HG02623 (cell line): ENCODE results near the gene GLYATL1B.
"Not testable (repeated sequence)": the region's sequence is repeated elsewhere in the genome, so short reads cannot be mapped to it uniquely, and the experiment has no call there.

Experiments used
- ATAC-seq: cut with Tn5 transposase; IDR thresholded peaks from one replicate; pipeline ENCODE4 v1.9.1; 2021; ENCODE audit warnings: moderate library complexity; ENCODE audit not compliant: unreplicated experiment

GLYATL1B gene, protein sequence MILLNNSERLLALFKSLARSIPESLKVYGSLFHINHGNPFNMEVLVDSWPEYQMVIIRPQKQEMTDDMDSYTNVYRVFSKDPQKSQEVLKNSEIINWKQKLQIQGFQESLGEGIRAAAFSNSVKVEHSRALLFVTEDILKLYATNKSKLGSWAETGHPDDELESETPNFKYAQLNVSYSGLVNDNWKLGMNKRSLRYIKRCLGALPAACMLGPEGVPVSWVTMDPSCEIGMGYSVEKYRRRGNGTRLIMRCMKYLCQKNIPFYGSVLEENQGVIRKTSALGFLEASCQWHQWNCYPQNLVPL

DNA sequence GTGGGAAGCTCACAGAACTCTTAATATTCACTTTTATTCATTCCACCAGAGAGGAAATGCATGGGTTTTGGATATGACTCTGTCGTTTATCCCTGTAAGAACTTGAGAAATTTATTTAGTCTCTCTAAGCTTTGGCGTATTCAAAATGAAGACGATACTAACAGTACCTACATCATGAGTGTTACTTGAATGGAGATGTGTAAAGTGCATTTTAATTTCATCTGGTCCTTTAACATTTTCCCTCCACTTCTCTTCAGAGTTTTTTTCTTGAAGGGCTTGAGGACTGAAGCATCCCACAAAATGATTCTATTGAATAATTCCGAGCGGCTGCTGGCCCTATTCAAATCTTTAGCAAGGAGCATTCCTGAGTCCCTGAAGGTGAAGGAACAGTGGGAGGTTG lies at the start of gene GLYATL1B:
Gene GLYATL1B (plus strand): TSS at position 301 of the 400 bp plus-strand sequence. CDS start 0 bp downstream, at position 301.
- not testable (repeated sequence) for ATAC-seq

DNA sequence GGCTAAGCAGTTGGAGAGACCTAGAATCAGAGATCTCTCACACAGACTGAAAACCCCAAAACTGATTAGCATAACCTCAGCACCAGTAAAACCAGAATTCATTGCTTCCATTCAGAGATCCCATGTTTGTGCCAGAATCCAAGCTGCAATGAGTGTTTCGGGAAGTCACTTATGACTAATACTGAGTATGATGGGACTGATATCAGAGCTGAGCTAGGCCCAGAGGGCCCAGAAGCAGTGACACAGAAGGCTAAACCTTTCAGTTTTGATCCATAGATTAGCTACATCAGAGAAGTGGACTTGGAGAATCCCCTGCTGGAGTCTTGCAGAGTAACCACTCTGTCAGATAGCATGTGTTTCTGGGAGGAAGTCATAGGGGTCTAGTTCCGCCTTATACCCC lies 49.6 kb upstream of the GLYATL1B start:
- ATAC-seq, result not testable (repeated sequence)

DNA sequence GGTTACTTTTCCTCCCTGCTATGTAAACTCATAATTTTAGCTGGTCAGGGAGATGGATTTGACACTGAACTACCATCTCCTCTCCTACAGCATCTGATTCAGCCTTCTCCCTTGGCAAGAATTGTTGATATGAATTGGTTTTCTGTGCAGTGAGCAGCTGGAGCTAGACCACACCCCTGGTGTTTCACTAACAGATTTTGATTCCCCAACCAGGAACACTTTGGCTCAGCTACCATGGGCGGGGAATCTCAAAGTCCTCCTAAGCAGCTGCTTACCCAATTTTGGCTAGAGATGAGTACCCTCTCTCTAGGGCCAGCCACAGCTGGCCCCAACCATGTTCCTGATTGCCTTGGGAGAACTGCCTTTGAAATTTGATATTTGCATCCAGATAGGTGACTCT lies 48.7 kb upstream of the GLYATL1B start:
- not testable (repeated sequence) for ATAC-seq

GRCh38 chr11:59040607-59041006 lies 45.5 kb upstream of the GLYATL1B start:
- ATAC-seq, result no peak

- ATAC-seq, result peak; percentile 86
These were observed 34.7 kb upstream of the GLYATL1B start for GRCh38 chr11:59051383-59051782.

- not testable (repeated sequence) for ATAC-seq
These were observed 33.8 kb upstream of the GLYATL1B start for GRCh38 chr11:59052355-59052754.

- peak; percentile 37 for ATAC-seq
These were observed 32.7 kb upstream of the GLYATL1B start for GRCh38 chr11:59053387-59053786.

DNA sequence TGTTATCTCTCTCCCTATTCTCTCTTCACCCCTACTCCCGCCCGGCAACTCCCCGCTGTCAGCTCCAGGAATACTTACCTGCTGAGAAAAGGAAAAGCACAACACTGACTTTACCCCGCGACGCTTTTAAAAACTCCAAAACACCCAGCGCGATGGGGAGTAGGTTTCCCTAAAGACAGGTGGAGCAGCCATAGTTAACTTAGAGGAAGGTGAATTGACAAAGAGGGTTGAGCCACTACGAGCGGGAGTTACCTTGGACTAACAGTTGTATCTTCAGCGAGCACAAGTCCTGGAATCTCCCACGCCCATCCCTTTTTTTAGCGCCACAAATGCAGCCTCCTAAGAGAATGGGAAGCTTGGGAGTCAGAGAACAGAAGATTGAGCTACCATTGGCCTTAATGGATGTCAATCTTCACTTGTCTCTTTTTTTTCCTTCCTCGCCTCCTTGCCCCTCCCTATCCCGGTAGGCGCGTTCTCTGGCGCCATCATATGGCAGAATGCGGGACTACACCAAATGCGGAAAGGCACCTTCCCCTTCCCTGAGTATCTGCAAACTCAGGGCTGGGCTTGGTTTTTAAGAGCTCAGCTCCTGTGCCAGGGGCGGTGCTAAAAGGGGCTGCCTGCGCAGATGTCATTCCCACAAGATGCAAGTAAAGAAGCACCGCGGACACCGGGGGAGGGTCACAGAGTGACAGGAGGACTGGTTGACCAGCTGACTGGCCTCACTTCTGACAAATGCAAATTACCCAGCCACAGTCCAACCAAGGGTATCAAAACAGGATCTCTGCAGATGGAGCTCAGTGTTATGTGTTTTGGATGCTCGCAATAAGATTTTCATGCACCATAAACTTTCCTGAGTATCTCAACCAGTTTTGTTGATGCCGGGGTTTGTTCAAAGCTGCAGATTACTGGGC lies 27.7 kb upstream of the GLYATL1B start:
- ATAC-seq, result peak; percentile 91

DNA sequence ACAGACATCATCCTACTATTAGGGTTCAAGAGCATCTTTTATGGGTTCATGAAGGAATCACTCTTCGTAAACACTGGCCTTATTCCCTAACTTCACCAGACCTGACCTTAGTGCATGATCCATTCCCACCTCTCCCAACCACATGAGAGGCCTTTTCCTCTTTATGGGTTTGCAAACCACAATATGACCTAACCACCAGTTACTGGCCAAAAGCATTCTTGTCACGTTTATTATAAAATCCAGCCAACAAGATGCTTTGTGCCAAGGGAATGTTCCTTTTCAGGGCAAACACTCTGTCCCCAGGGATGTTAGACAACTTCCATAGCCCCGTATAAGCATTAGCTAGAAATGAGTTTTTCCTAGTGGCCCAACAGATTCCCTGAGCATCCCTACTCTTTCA lies 26.0 kb upstream of the GLYATL1B start:
- ATAC-seq, result not testable (repeated sequence)

DNA sequence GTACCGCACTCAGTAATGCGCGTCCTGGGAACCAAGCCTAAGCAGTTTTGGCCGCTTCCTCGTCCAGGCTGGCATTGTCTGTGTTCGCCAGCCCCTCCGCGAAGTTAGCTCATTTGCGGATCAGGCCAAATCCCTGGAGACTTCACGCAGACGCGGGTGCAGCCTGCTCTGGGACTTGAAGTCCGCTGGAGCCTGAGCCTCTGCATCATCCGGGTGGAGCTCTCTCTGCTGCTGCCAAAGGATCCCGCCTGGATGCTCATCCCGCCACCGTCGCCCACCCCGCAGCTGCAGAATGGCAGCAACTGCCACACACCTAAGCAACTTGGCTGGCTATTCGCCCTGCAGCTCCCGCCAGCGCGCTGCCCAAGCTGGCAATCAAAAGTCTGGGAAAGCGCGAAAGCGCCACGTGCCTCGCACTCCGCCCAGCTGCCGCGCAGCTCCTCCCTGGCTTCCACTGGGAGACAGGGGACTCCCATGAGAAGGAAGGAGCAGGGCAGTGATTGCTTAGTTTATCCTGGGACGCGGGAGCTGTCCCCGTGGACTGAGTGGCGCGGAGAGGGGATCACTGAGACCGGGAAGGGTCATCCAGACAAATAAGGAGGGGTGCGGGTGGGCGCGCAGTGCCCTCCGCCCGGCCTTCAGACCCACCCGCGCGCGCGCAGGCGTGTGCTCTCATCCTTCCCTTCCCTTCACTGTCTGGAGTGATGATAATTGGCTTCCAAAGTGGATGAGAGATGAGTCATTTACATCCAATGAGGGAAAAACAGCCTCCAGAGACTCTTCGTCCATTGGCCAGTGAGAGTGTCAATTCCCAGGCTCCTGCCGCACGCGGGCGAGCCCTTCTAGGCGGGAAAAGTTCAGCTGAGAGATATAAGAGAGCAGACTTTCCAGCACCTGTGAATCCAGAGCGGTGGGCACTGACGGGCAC lies 23.2 kb upstream of the GLYATL1B start:
- ATAC-seq, result no peak

DNA sequence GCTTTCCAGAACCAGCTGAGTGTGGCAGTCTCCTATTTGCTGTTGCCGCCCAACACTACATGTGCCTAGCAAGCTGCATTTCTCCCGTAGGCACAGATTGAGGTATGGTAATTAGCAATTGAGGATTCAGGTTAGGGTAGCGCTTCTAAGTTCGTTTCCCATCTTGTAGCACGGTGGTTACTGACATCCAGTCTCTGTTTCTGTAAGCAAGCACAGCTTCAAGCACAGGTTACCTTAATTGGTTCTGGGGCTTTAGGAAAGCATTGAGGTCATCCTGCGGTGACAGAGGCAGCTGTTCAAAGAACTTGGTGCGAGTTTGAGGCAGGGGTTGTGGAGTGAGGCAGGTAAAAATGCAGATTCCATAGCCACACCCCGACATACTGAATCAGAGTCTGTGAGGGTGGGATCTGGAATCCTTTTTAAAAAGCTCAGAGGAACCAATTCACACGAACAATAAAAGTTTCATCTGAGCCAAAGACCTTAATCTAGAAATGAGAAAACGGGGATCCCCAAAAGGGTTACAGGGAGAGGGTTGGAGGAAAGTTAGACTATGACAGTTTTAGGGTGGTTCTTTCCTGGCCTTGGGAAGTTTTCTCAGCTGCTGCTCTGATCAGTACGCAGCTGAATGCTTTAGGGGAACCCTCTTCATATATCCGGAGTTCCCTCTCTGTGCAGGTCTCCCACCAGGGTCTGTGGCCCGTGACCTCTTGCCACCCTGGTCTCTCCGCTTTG lies 21.9 kb upstream of the GLYATL1B start:
- not testable (repeated sequence) for ATAC-seq

DNA sequence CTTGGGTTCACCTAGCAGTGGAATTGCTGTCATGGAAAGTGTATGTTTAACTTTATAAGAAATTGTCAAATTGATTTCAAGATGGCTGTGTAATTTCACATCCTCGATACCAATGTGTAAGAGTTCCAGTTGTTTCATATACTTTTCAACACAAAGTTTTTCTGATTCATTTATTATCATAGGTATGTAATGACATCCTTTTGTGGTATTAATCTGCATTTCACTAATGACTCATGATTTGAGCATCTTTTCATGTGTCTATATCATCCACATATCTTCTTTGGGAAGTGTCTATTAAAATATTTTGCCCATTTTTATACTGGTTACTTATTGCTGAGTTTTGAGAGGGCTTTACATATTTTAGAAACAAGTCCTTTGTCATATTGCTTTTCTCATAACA lies 17.0 kb upstream of the GLYATL1B start:
- no peak for ATAC-seq

DNA sequence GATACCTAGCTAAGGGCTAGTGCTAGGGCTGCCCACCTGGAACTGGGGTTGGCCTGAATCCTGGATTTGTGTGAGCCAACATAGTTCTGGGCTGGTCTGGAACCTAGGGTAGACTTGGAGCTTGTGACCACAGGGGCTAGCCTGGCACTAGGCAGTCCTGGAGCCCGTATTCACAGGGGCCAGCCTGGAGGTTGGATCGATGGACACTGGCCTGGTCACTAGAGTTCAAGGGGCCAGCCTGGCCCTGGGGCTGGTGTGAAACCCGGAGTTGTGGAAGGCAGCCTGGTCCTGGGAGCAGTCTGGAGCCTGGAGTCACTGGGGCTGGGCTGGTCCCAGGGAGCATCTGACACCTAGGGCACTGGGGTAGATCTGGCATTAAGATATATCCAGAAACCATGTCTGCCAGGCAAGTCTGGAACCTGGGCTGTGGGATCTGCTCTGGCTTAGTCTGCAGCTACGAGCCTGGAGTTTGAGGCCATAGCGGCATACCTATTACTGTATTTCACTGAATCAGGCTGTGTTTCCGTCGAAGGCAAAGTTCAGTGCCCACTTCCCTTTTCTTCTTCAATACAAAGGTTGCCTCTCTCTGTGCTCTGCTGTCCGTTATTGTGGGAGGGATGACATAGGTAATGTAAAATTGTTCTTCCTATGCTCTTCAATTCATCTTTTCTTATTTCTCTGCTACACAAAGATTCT lies 9.1 kb upstream of the GLYATL1B start:
- peak; percentile 89 for ATAC-seq

DNA sequence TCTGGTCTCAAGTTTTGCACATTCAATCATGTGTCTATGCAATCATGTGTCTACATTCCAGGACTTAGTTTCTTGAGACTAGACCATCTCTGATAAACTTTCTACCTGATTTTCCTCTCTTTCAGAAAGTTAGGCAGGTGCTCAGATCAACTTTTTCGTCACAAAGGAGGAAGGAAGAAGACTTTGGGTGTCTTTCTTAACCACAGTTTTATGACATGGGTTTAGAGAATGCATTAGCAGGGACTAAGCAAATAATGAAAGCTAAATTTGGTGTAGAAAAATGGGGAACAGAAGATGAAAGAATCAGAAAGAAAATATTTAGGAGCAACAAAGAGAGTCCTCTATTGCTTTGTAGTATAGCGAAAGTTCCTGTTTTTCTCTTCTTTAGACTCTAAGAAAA lies 7.7 kb upstream of the GLYATL1B start:
- no peak for ATAC-seq

- no peak for ATAC-seq
These were observed 7.0 kb upstream of the GLYATL1B start for GRCh38 chr11:59079086-59079485.

- ATAC-seq, result not testable (repeated sequence)
These were observed 5.7 kb upstream of the GLYATL1B start for GRCh38 chr11:59080421-59080820.

GRCh38 chr11:59081430-59082020 lies 4.6 kb upstream of the GLYATL1B start:
- not testable (repeated sequence) for ATAC-seq

GRCh38 chr11:59088162-59088561 lies 2.1 kb downstream of the GLYATL1B start:
- no peak for ATAC-seq

DNA sequence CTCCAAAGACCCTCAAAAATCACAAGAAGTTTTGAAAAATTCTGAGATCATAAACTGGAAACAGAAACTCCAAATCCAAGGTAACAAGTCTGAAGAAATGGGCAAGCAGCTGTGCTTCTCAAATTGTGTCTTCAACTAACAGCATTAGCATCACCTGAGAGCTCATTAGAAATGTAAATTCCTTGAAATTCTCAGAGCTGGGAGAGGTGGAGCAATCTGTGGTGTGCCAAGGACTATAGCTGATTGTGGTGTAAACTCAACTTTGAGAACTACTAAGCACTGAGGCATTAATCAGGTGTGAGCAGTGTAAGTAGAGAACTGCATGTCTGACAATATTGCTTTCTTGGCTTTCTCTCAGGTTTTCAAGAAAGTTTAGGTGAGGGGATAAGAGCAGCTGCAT lies 7.5 kb downstream of the GLYATL1B start:
- ATAC-seq, result not testable (repeated sequence)
